Measurements from ENCODE around the gene CD9. TPM values are rescaled to one million over a fixed set of nuclear protein-coding genes. Genes with fewer than 3 reads are reported as not detected.
A peak's percentile ranks its signal among the peaks of the same experiment; 100 is the strongest.
"Not testable (repeated sequence)": the region's sequence is repeated elsewhere in the genome, so short reads cannot be mapped to it uniquely, and the experiment has no call there.

Gene CD9
- total and polyA plus RNA-seq, 4 experiments from 2014 or later, result 1.4 to 5.8 (median 4.4) TPM

DNA sequence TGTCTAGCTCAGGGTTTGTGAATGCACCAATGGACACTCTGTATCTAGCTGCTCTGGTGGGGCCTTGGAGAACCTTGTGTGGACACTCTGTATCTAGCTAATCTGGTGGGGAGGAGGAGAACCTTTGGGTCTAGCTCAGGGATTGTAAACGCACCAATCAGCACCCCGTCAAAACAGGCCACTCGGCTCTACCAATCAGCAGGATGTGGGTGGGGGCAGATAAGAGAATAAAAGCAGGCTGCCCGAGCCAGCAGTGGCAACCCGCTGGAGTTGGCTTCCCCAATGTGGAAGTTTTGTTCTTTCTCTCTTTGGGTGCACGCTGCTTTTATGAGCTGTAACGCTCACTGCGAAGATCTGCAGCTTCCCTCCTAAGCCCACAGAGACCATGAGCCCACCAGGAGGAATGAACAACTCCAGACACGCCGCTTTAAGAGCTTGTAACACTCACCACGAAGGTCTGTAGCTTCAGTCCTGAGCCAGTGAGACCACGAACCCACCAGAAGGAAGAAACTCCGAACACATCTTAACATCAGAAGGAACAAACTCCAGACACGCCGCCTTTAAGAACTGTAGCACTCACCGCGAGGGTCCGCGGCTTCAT is 40.1 kb upstream of the CD9 start:
- H3K4me3 Mint-ChIP-seq; H3K27me3 ChIP-seq (ENCODE audit: insufficient read depth, low read length); H3K9me3 Mint-ChIP-seq; H3K4me3 ChIP-seq (ENCODE audit: low read length in 2 of 2); H3K9me3 ChIP-seq (ENCODE audit: control insufficient read depth in 1 of 2, low read length in 2 of 2); H3K27ac ChIP-seq (ENCODE audit: low read depth, low read length); H3K27ac Mint-ChIP-seq; H3K36me3 ChIP-seq (ENCODE audit: insufficient read depth, low read length); H3K4me1 Mint-ChIP-seq; H3K36me3 Mint-ChIP-seq; H3K27me3 Mint-ChIP-seq; POLR2A ChIA-PET (ENCODE audit: partially characterized antibody); H3K4me1 ChIP-seq (ENCODE audit: insufficient read depth, low read length); DNase-seq; intact Hi-C loops (cut with micrococcal nuclease): not testable (repeated sequence)
- CTCF ChIA-PET (ENCODE audit: partially characterized antibody), result interaction anchor here (1.3 to 1.4 kb wide), 2 partner anchors 8 to 93 kb away, joined by 3 read pairs; no protein-coding TSS in a partner anchor

DNA sequence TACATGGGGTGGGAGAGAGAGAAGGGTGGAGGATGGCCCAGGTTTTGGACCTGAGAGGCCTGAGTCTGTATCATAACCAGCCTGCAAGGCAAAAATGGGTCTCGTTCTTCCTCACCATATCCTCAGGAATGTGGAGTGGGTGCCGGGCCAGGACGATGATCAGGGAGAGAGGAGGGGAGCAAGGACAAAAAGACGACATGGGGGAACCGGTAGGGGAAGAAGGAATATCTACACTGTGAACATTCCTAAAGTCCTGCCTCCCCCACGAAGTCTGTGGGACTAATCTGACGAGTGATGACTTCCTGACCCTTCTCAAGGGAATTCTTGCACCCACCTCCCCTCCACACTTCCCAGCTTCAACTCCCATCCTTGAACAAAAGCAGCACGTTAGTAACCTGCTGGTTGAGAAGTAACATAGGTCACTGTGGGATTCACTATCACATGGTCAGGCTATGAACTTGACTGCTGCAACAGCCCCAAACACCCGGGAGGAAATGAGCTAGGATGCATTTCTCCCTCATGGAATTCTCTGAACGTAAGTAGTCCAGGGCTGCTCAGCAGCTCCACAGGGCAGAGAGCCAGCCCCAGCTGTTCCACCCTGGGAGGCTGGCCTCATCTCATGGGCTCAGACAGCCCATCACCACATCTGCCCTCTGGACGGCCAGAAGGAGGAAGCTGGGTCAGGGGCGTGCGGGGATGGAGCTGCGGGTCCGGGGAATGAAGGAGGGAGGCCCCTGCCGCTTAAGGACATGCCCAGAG is 38.9 kb upstream of the CD9 start:
- DNase-seq, result no peak
- Histone ChIP-seq H3K4me1 (ENCODE audit: insufficient read depth, low read length) (no peaks in the 10 kb centered on the region), H3K27ac (ENCODE audit: low read depth, low read length) (no peak overlapping the region), H3K36me3 (ENCODE audit: insufficient read depth, low read length) (no peaks in the 10 kb centered on the region), H3K27me3 (ENCODE audit: insufficient read depth, low read length) (no peaks in the 10 kb centered on the region), H3K4me3 (ENCODE audit: low read length in 2 of 2) (no peak overlapping the region), H3K9me3 (ENCODE audit: control insufficient read depth in 1 of 2, low read length in 2 of 2) (no peaks in the 10 kb centered on the region)
- no peaks in the 10 kb centered on the region for H3K4me1 Mint-ChIP-seq
- peaks cover 7 to 8% of the 10 kb centered on the region in 2 donors for H3K27me3 Mint-ChIP-seq
- ChIA-PET POLR2A (ENCODE audit: partially characterized antibody) (no interaction called here), CTCF (ENCODE audit: partially characterized antibody) (interaction anchor here (0.7 kb wide), 1 partner anchor 118 kb away, joined by 3 read pairs; no protein-coding TSS in a partner anchor)
- no peaks in the 10 kb centered on the region for H3K36me3 Mint-ChIP-seq
- no peaks in the 10 kb centered on the region for H3K9me3 Mint-ChIP-seq
- H3K27ac Mint-ChIP-seq, result no peak overlapping the region
- intact Hi-C loops (cut with micrococcal nuclease), result no loop called here
- no peak overlapping the region for H3K4me3 Mint-ChIP-seq

DNA sequence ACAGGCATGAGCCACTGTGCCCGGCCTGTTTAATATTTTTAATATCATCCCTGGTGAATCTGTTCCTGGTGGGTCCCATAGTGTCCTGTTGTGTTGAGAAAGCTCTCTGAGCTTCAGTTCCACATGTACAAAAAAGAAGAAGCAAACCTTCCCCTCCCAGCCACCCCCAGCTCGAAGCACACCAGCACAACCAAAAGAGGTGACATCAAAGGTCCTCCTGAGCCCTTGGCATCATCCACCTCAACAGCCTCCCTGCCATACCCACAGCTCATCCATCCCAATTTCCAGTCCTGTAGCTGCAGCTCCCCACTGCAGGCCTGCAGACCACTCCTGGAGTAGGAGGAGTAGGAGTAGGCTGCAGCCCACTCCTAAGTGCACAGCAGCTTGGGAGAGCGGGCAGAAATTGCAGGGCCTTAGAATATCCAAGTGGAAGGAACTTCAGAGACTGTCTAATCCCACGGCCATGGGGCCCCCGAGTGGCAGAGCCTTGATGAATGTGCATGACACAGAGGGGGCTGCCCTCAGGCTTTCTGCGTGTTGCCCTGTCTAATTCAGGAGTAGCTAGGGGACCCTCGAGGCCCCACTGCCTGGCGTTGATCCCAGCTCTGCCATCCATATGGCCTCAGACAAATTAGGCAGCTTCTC is 36.7 kb upstream of the CD9 start:
- Mint-ChIP-seq H3K36me3 (no peaks in the 10 kb centered on the region), H3K9me3 (no peaks in the 10 kb centered on the region), H3K4me3 (no peak overlapping the region), H3K27me3 (peaks cover 5 to 6% of the 10 kb centered on the region in 2 donors), H3K27ac (no peak overlapping the region), H3K4me1 (peaks cover 9 to 15% (median 10%) of the 10 kb centered on the region in 4 donors)
- no peak for DNase-seq
- H3K27me3 ChIP-seq (ENCODE audit: insufficient read depth, low read length), result no peaks in the 10 kb centered on the region
- intact Hi-C loops (cut with micrococcal nuclease), result no loop called here
- H3K27ac ChIP-seq (ENCODE audit: low read depth, low read length), result no peak overlapping the region
- CTCF ChIA-PET (ENCODE audit: partially characterized antibody), result no interaction called here
- H3K36me3 ChIP-seq (ENCODE audit: insufficient read depth, low read length), result no peaks in the 10 kb centered on the region
- H3K9me3 ChIP-seq (ENCODE audit: control insufficient read depth in 1 of 2, low read length in 2 of 2), result no peaks in the 10 kb centered on the region
- POLR2A ChIA-PET (ENCODE audit: partially characterized antibody), result interaction anchor here (1.0 kb wide), 1 partner anchor 9 kb away, joined by 3 read pairs; no protein-coding TSS in a partner anchor
- peaks cover 9% of the 10 kb centered on the region for H3K4me1 ChIP-seq (ENCODE audit: insufficient read depth, low read length)
- H3K4me3 ChIP-seq (ENCODE audit: low read length in 2 of 2), result no peak overlapping the region

DNA sequence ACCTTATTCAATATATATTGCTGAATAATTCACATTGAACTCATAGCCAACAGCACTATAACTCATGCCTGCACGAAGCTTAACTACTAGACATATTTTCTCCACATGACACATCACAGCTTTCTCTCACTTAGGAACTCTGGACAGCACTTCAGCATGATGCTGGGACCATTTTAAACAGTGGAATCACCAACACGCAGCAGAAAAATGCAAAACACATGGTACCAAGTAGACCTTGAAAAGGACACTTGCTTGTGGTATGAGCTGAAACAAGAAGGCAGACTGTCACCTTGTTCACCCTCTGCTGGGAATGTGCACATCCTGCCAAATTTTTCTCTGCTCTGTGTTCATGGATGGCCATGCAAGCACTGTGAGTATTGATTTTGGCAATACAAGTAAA is 34.8 kb upstream of the CD9 start:
- H3K27me3 Mint-ChIP-seq, result peaks cover 6 to 7% of the 10 kb centered on the region in 2 donors
- no peak overlapping the region for H3K4me3 Mint-ChIP-seq
- Histone ChIP-seq H3K4me1 (ENCODE audit: insufficient read depth, low read length) (peaks cover 17% of the 10 kb centered on the region), H3K36me3 (ENCODE audit: insufficient read depth, low read length) (no peaks in the 10 kb centered on the region), H3K4me3 (ENCODE audit: low read length in 2 of 2) (no peak overlapping the region), H3K27me3 (ENCODE audit: insufficient read depth, low read length) (no peaks in the 10 kb centered on the region), H3K27ac (ENCODE audit: low read depth, low read length) (no peak overlapping the region), H3K9me3 (ENCODE audit: control insufficient read depth in 1 of 2, low read length in 2 of 2) (no peaks in the 10 kb centered on the region)
- ChIA-PET POLR2A (ENCODE audit: partially characterized antibody) (no interaction called here), CTCF (ENCODE audit: partially characterized antibody) (no interaction called here)
- peak overlapping the region in 1 of 7 donors; percentile 30 for H3K27ac Mint-ChIP-seq
- no peaks in the 10 kb centered on the region for H3K36me3 Mint-ChIP-seq
- intact Hi-C loops (cut with micrococcal nuclease), result no loop called here
- DNase-seq, result no peak
- peaks cover 15 to 22% (median 19%) of the 10 kb centered on the region in 4 donors for H3K4me1 Mint-ChIP-seq
- no peaks in the 10 kb centered on the region for H3K9me3 Mint-ChIP-seq

DNA sequence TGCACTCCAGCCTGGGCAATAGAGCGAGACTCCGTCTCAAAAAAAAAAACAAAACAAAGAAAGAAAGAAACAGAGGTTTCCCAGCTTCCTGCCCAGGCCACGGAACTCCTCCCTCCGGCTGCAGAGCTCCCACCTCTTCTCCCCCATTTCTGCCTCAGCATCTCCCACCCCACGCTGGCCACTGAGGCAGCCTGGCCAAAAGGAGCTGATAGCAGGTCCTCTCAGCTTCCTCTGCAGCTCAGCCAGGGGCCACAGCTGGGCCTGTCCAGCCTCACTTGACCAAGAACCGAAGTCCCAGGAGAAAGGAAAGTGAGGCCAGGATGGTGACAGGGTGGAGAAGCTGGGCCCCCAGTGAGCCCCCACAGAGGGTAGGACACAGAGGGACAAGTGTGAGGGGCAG is 33.4 kb upstream of the CD9 start:
- peaks cover 6 to 8% of the 10 kb centered on the region in 2 donors for H3K27me3 Mint-ChIP-seq
- intact Hi-C loops (cut with micrococcal nuclease), result no loop called here
- POLR2A ChIA-PET (ENCODE audit: partially characterized antibody), result no interaction called here
- peak overlapping the region in 1 of 8 donors; percentile 39 for H3K4me3 Mint-ChIP-seq
- Histone ChIP-seq H3K27me3 (ENCODE audit: insufficient read depth, low read length) (no peaks in the 10 kb centered on the region), H3K27ac (ENCODE audit: low read depth, low read length) (no peak overlapping the region), H3K4me3 (ENCODE audit: low read length in 2 of 2) (no peak overlapping the region), H3K36me3 (ENCODE audit: insufficient read depth, low read length) (no peaks in the 10 kb centered on the region), H3K4me1 (ENCODE audit: insufficient read depth, low read length) (peaks cover 17% of the 10 kb centered on the region), H3K9me3 (ENCODE audit: control insufficient read depth in 1 of 2, low read length in 2 of 2) (no peaks in the 10 kb centered on the region)
- no peaks in the 10 kb centered on the region for H3K9me3 Mint-ChIP-seq
- H3K27ac Mint-ChIP-seq, result no peak overlapping the region
- H3K36me3 Mint-ChIP-seq, result no peaks in the 10 kb centered on the region
- DNase-seq, result no peak
- CTCF ChIA-PET (ENCODE audit: partially characterized antibody), result no interaction called here
- peaks cover 15 to 22% (median 19%) of the 10 kb centered on the region in 4 donors for H3K4me1 Mint-ChIP-seq

DNA sequence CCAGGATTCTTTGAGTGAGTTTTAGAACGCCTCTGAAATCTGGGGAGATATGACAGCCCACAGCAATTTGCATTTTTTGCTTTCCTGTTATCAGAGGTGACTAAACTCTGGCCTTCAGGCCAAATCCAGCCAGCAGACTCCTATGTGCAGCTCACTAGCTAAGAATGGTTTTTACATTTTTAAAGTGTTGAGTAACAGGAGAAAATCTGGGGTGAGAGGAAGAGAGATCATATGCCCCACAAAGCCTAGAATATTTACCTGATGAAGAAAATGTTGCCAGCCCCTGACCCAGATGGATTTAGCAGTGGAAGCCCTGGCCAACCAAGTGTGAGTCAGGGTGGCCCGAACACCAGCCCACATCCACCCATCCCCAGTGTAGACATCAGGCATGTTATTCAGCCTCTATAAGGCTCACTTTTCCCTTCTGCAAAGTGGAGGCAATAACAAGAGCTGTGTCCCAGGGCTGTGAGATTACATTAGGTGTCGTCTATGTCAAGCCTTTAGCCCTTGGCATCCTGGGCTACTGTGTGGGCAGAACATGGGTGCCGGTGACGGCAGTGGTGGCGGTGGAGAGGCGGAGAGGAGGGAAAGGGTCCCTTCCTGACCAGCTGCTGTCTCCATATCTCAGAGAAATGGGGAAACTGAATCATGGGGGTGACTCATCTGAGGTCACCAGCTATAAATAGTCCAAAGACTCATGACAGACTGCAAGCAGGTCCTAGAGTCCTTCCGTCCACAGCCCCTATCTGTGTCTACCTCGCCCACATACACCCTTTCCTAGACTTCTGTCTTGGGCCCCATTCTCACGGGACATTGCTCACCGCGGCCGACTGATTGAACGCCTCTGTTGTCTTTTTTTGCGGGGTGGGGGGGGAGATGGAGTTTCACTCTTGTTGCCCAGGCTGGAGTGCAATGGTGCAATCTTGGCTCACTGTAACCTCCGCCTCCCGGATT is 32.6 kb upstream of the CD9 start:
- intact Hi-C loops (cut with micrococcal nuclease), result no loop called here
- H3K27ac Mint-ChIP-seq, result peak overlapping the region in 2 of 7 donors; percentile 58 to 76

More for the DNA sequence above, 32.6 kb upstream of the CD9 start:
- H3K4me3 ChIP-seq (ENCODE audit: low read length in 2 of 2), result no peak overlapping the region
- H3K27ac ChIP-seq (ENCODE audit: low read depth, low read length), result no peak overlapping the region
- Mint-ChIP-seq H3K4me3 (peak overlapping the region in 3 of 8 donors; percentile 17 to 63 (median 30)), H3K9me3 (no peaks in the 10 kb centered on the region), H3K36me3 (no peaks in the 10 kb centered on the region), H3K4me1 (peaks cover 15 to 22% (median 19%) of the 10 kb centered on the region in 4 donors), H3K27me3 (peaks cover 8% of the 10 kb centered on the region in 2 donors)
- peaks cover 17% of the 10 kb centered on the region for H3K4me1 ChIP-seq (ENCODE audit: insufficient read depth, low read length)
- no peaks in the 10 kb centered on the region for H3K36me3 ChIP-seq (ENCODE audit: insufficient read depth, low read length)
- DNase-seq, result peak in 1 of 5 donors; percentile 46
- ChIA-PET POLR2A (ENCODE audit: partially characterized antibody) (interaction anchor here (1.6 kb wide), 1 partner anchor 26 kb away, joined by 5 read pairs; no protein-coding TSS in a partner anchor), CTCF (ENCODE audit: partially characterized antibody) (interaction anchor here (1.3 to 1.7 kb wide), 4 partner anchors 8 to 100 kb away, joined by 3 to 5 read pairs (median 4); no protein-coding TSS in a partner anchor)
- no peaks in the 10 kb centered on the region for H3K27me3 ChIP-seq (ENCODE audit: insufficient read depth, low read length)
- no peaks in the 10 kb centered on the region for H3K9me3 ChIP-seq (ENCODE audit: control insufficient read depth in 1 of 2, low read length in 2 of 2)

Data from CD4-positive, alpha-beta memory T cell (primary cell).